K562 treated with DMSO at 1 percent for 24 hours (cell line): ENCODE results near the gene CSAG1. TPM values are rescaled to one million over a fixed set of nuclear protein-coding genes. Genes with fewer than 3 reads are reported as not detected.

Experiments
- total RNA-seq: library from RNA; unstranded; fragments of 300-600 nt; gene quantifications from 2 replicates; pipeline ENCODE4 v1.2.3, GENCODE V29; 2022; ENCODE audit warnings: low read depth; ENCODE audit not compliant: insufficient read depth

CSAG1 gene, protein sequence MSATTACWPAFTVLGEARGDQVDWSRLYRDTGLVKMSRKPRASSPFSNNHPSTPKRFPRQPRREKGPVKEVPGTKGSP
- 92.8 and 117 TPM in 2 replicates for total RNA-seq

DNA sequence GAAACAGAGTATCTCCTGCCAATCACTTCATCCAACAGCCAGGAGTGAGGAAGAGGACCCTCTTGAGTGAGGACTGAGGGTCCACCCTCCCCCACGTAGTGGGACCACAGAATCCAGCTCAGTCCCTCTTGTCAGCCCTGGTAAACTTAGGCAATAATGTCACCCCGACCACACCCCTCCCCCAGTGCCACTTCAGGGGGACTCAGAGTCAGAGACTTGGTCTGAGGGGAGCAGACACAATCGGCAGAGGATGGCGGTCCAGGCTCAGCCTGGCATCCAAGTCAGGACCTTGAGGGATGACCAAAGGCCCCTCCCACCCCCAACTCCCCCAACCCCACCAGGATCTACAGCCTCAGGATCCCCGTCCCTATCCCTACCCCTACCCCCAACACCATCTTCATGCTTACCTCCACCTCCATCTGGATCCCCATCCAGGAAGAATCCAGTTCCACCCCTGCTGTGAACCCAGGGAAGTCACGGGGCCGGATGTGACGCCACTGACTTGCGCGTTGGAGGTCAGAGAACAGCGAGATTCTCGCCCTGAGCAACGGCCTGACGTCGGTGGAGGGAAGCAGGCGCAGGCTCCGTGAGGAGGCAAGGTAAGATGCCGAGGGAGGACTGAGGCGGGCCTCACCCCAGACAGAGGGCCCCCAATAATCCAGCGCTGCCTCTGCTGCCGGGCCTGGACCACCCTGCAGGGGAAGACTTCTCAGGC, at the start of gene CSAG1, which contains the start of gene MAGEA12:
CSAG1 (minus strand) TSS at position 461 of the 715 bp plus-strand sequence. CDS start 1,261 bp downstream, outside the sequence.
MAGEA12 (plus strand) TSS at position 497 of the 715 bp plus-strand sequence. CDS start 2,405 bp downstream, outside the sequence.

DNA sequence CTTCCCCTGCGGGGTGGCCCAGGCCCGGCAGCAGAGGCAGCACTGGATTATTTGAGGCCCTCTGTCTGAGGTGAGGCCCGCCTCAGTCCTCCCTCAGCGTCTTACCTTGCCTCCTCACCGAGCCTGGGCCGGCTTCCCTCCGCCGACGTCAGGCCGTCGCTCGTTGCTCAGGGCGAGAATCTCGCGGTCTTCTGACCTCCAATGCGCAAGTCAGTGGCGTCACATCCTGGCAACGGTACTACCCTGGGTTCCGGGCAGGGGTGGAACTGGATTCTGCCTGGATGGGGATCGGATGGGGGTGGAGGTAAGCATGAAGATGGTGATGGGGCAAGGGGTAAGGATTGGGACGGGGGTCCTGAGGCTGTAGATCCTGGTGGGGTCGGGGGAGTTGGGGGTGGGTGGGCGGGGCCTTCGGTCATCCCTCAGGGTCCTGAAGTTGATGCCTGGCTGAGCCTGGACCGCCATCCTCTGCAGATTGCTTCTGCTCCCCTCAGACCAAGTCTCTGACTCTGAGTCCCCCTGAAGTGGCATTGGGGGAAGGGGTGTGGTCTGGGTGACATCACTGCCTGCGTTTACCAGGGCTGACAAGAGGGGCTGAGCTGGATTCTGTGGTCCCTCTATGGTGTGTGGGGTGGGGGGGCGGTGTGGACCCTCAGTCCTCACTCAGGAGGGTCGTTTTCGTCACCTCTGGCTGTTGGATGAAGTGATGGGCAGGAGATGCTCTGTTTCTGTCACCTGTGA, 36.2 kb upstream of the CSAG1 start, which contains the start of gene MAGEA6:
MAGEA6 (minus strand) TSS at position 141 of the 741 bp plus-strand sequence. CDS start 2,039 bp downstream, outside the sequence.

DNA sequence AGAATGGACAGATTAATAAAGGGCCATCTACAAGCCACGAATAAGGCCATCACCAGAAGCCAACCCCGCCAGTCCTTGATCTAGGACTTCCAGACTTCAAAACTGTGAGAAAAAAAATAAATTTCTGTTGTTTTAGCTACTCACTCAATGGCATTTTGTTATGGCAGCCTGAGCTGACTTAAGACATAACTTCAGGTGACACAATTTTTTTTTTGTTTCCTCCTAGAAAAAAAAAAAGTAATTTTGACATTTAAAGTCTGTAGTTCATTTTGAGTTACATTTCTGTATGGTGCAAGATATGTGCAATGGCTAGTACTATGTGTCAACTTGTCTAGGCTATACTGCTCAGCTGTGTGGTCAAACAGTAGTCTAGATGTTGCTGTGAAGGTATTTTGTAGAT, 25.4 kb upstream of the CSAG1 start, which contains the start of gene CSAG3:
CSAG3 (plus strand) TSS at position 301 of the 400 bp plus-strand sequence.

DNA sequence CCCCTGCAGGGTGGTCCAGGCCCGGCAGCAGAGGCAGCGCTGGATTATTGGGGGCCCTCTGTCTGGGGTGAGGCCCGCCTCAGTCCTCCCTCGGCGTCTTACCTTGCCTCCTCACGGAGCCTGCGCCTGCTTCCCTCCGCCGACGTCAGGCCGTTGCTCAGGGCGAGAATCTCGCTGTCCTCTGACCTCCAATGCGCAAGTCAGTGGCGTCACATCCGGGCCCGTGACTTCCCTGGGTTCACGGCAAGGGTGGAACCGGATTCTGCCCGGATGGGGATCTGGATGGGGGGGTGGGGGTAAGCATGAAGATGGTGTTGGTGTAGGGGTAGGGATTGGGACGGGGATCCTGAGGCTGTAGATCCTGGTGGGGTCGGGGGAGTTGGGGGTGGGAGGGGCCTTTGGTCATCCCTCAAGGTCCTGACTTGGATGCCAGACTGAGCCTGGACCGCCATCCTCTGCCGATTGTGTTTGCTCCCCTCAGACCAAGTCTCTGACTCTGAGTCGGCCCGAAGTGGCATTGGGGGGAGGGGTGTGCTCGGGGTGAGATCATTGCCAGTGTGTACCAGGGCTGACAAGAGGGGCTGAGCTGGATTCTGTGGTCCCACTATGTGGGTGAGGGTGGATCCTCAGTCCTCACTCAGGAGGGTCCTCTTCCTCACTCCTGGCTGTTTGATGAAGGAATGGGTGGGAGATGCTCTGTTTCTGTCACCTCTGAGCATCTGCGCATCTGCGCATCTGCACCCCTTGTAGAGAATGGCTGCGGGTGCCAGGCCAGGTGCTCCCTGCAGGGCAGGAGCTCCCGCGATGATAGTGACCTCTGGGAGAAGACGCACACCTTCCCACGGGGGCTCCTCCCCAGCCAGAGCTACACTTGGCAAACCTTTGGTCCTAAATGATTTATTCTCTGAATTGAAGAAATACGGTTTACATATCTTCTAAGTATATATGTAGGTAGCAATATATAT, 20.4 kb upstream of the CSAG1 start, which contains the start of gene MAGEA2:
MAGEA2 (minus strand) TSS at position 157 of the 965 bp plus-strand sequence. CDS start 2,479 bp downstream, outside the sequence.

DNA sequence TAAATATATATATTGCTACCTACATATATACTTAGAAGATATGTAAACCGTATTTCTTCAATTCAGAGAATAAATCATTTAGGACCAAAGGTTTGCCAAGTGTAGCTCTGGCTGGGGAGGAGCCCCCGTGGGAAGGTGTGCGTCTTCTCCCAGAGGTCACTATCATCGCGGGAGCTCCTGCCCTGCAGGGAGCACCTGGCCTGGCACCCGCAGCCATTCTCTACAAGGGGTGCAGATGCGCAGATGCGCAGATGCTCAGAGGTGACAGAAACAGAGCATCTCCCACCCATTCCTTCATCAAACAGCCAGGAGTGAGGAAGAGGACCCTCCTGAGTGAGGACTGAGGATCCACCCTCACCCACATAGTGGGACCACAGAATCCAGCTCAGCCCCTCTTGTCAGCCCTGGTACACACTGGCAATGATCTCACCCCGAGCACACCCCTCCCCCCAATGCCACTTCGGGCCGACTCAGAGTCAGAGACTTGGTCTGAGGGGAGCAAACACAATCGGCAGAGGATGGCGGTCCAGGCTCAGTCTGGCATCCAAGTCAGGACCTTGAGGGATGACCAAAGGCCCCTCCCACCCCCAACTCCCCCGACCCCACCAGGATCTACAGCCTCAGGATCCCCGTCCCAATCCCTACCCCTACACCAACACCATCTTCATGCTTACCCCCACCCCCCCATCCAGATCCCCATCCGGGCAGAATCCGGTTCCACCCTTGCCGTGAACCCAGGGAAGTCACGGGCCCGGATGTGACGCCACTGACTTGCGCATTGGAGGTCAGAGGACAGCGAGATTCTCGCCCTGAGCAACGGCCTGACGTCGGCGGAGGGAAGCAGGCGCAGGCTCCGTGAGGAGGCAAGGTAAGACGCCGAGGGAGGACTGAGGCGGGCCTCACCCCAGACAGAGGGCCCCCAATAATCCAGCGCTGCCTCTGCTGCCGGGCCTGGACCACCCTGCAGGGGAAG, 19.4 kb downstream of the CSAG1 start, which contains the start of gene MAGEA2B:
MAGEA2B (plus strand) TSS at position 814 of the 973 bp plus-strand sequence. CDS start 2,479 bp downstream, outside the sequence.

DNA sequence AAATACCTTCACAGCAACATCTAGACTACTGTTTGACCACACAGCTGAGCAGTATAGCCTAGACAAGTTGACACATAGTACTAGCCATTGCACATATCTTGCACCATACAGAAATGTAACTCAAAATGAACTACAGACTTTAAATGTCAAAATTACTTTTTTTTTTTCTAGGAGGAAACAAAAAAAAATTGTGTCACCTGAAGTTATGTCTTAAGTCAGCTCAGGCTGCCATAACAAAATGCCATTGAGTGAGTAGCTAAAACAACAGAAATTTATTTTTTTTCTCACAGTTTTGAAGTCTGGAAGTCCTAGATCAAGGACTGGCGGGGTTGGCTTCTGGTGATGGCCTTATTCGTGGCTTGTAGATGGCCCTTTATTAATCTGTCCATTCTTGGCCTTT, 24.3 kb downstream of the CSAG1 start, which contains the start of gene CSAG2:
CSAG2 (minus strand) TSS at position 101 of the 400 bp plus-strand sequence. CDS start 161 bp downstream, outside the sequence.

DNA sequence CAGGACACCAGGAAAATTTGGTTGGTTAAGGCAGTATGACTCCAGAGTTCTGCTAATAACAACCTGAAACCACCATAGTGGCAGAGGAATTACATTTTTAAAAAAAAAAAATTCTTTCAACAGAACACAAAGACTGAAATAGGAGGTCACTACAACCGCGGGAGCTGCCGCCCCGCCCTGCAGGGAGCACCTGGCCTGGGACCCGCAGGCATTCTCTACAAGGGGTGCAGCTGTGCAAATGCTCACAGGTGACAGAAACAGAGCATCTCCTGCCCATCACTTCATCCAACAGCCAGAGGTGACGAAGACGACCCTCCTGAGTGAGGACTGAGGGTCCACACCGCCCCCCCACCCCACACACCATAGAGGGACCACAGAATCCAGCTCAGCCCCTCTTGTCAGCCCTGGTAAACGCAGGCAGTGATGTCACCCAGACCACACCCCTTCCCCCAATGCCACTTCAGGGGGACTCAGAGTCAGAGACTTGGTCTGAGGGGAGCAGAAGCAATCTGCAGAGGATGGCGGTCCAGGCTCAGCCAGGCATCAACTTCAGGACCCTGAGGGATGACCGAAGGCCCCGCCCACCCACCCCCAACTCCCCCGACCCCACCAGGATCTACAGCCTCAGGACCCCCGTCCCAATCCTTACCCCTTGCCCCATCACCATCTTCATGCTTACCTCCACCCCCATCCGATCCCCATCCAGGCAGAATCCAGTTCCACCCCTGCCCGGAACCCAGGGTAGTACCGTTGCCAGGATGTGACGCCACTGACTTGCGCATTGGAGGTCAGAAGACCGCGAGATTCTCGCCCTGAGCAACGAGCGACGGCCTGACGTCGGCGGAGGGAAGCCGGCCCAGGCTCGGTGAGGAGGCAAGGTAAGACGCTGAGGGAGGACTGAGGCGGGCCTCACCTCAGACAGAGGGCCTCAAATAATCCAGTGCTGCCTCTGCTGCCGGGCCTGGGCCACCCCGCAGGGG, 35.3 kb downstream of the CSAG1 start, which contains the start of gene MAGEA3:
MAGEA3 (plus strand) TSS at position 843 of the 980 bp plus-strand sequence. CDS start 2,039 bp downstream, outside the sequence.

Other genes starting within 250 kb of the CSAG1 start
- 0.52 and 0.60 TPM in 2 replicates for gene GABRQ, start 95.8 kb downstream of the CSAG1 start, total RNA-seq
- 167 TPM in 2 replicates for gene MAGEA3, start 34.9 kb downstream of the CSAG1 start, total RNA-seq
- not detected in 2 replicates for gene CSAG2, start 24.4 kb downstream of the CSAG1 start, total RNA-seq
- 26.0 and 39.7 TPM in 2 replicates for gene MAGEA2B, start 19.1 kb downstream of the CSAG1 start, total RNA-seq
- gene MAGEA12, start within 50 bp of the CSAG1 start, total RNA-seq: 82.4 and 82.5 TPM in 2 replicates
- gene MAGEA2, start 20.1 kb upstream of the CSAG1 start, total RNA-seq: 27.2 and 31.0 TPM in 2 replicates
- gene CSAG3, start 25.5 kb upstream of the CSAG1 start, total RNA-seq: 23.9 and 25.9 TPM in 2 replicates
- gene MAGEA6, start 36.0 kb upstream of the CSAG1 start, total RNA-seq: 84.8 and 92.6 TPM in 2 replicates
- gene CETN2, start 97.0 kb upstream of the CSAG1 start, total RNA-seq: 12.9 and 16.6 TPM in 2 replicates
- 27.2 and 27.8 TPM in 2 replicates for gene NSDHL, start 97.3 kb upstream of the CSAG1 start, total RNA-seq
- 0.12 and 0.32 TPM in 2 replicates for gene ZNF185, start 164.3 kb upstream of the CSAG1 start, total RNA-seq